Hepatocyte (in vitro differentiated cells): Measurements from ENCODE around the gene PTH1R. TPM values are rescaled to one million over a fixed set of nuclear protein-coding genes. Genes with fewer than 3 reads are reported as not detected.

Experiments used
- DNase-seq: peaks from one replicate; pipeline ENCODE4 v3.0.0-alpha.2; 2016; ENCODE audit warnings: low spot score
- H2AFZ ChIP-seq: fragments of 200-600 bp; sonication (generic); 2 replicates; pipeline ENCODE4 v1.6.0; 2016; ENCODE audit warnings: antibody characterized with exemption, mild to moderate bottlenecking
- H3K27ac ChIP-seq: fragments of 200-600 bp; sonication (generic); 2 replicates; pipeline ENCODE4 v1.5.1; 2016; ENCODE audit warnings: mild to moderate bottlenecking
- H3K27me3 ChIP-seq: fragments of 200-600 bp; sonication (generic); 2 replicates; pipeline ENCODE4 v1.6.1; 2016
- H3K36me3 ChIP-seq: fragments of 200-600 bp; sonication (generic); replicated peaks from 2 replicates; pipeline ENCODE4 v1.5.1; 2016; ENCODE audit warnings: low read depth; ENCODE audit not compliant: insufficient read depth
- H3K4me1 ChIP-seq: fragments of 200-600 bp; sonication (generic); 2 replicates; pipeline ENCODE4 v1.5.1; 2016; ENCODE audit warnings: mild to moderate bottlenecking, moderate library complexity; ENCODE audit not compliant: insufficient read depth
- H3K4me2 ChIP-seq: fragments of 200-600 bp; sonication (generic); 2 replicates; pipeline ENCODE4 v1.6.0; 2016
- H3K4me3 ChIP-seq: fragments of 200-600 bp; sonication (generic); 2 replicates; pipeline ENCODE4 v1.5.1; 2016; ENCODE audit warnings: mild to moderate bottlenecking
- H3K79me2 ChIP-seq: fragments of 200-600 bp; sonication (generic); 2 replicates; pipeline ENCODE4 v1.6.0; 2017; ENCODE audit warnings: mild to moderate bottlenecking
- H3K9me2 ChIP-seq: fragments of 200-600 bp; sonication (generic); replicated peaks from 2 replicates; pipeline ENCODE4 v1.6.0; 2017; ENCODE audit warnings: mild to moderate bottlenecking; ENCODE audit not compliant: insufficient read depth
- H3K9me3 ChIP-seq: fragments of 200-600 bp; sonication (generic); 2 replicates; pipeline ENCODE4 v1.5.1; 2016; ENCODE audit warnings: low read depth, mild to moderate bottlenecking
- H4K20me1 ChIP-seq: fragments of 200-600 bp; sonication (generic); 2 replicates; pipeline ENCODE4 v1.6.0; 2016; ENCODE audit warnings: mild to moderate bottlenecking; ENCODE audit not compliant: insufficient read depth, poor library complexity, severe bottlenecking
- CTCF ChIP-seq: fragments of 200-600 bp; sonication (generic); IDR thresholded peaks from 2 replicates; pipeline ENCODE4 v1.5.1; 2016; ENCODE audit warnings: antibody characterized with exemption, mild to moderate bottlenecking; ENCODE audit not compliant: poor library complexity
- EZH2 ChIP-seq: fragments of 200-600 bp; sonication (generic); IDR thresholded peaks from 2 replicates; pipeline ENCODE4 v1.6.1; 2016; ENCODE audit warnings: antibody characterized with exemption, mild to moderate bottlenecking, borderline replicate concordance
- EZH2phosphoT487 ChIP-seq: fragments of 200-600 bp; sonication (generic); IDR thresholded peaks from one replicate; pipeline ENCODE4 v1.6.1; 2018; ENCODE audit warnings: antibody characterized with exemption, mild to moderate bottlenecking, low read depth, moderate library complexity; ENCODE audit not compliant: unreplicated experiment, severe bottlenecking
- WGBS: methylation state at CpG from one replicate; pipeline ENCODE4 v1.1.6; 2016; ENCODE audit warnings: low lambda C conversion rate; ENCODE audit errors: missing lambda C conversion rate; 5-methylcytosine and 5-hydroxymethylcytosine counted together
- polyA plus RNA-seq: library from polyadenylated mRNA; unstranded; fragments of >200 nt; fragmentation: Nextera tagmentation; extraction: Ambion mirVana; gene quantifications from 2 replicates; pipeline ENCODE4 v1.2.1, GENCODE V29; 2016
- total RNA-seq: library from RNA; depleted of rRNA; stranded (reverse); fragments of >200 nt; gene quantifications from 2 replicates; pipeline ENCODE4 v1.2.3, GENCODE V29; 2014

PTH1R gene
- total and polyA plus RNA-seq, 2 experiments from 2014 or later: 14.5 to 31.0 TPM

- H3K4me1 ChIP-seq: peaks cover 45% of the 10 kb centered on the region
- no peak overlapping the region for H2AFZ ChIP-seq
- 53% methylated on average over 11 of the region's 12 CpGs for WGBS
- H3K9me3 ChIP-seq: no peaks in the 10 kb centered on the region
- H3K4me2 ChIP-seq: no peak overlapping the region
- H4K20me1 ChIP-seq: no peaks in the 10 kb centered on the region
- peak; percentile 46 for DNase-seq
- no peaks in the 10 kb centered on the region for H3K27me3 ChIP-seq
- H3K36me3 ChIP-seq: no peaks in the 10 kb centered on the region
- H3K79me2 ChIP-seq: no peaks in the 10 kb centered on the region
- TF ChIP-seq EZH2phosphoT487: no peak
- no peak for TF ChIP-seq EZH2
- peak; percentile 43 for TF ChIP-seq CTCF
- H3K9me2 ChIP-seq: no peaks in the 10 kb centered on the region
- H3K4me3 ChIP-seq: no peak overlapping the region
- peak overlapping the region; percentile 76 for H3K27ac ChIP-seq
Observed at GRCh38 chr3:46848271-46849044, 29.1 kb upstream of the PTH1R start.

GRCh38 chr3:46849045-46849631 lies 28.4 kb upstream of the PTH1R start:
- DNase-seq: peak; percentile 62
- Histone ChIP-seq H3K4me2 (peak overlapping the region; percentile 62), H3K79me2 (no peaks in the 10 kb centered on the region), H3K36me3 (no peaks in the 10 kb centered on the region), H3K4me1 (peaks cover 45% of the 10 kb centered on the region), H2AFZ (no peak overlapping the region), H3K4me3 (no peak overlapping the region), H3K9me2 (no peaks in the 10 kb centered on the region), H3K27ac (peak overlapping the region; percentile 78), H4K20me1 (no peaks in the 10 kb centered on the region), H3K9me3 (no peaks in the 10 kb centered on the region), H3K27me3 (no peaks in the 10 kb centered on the region)
- WGBS: 36% methylated on average over 5 of the region's 7 CpGs
- TF ChIP-seq CTCF (no peak), EZH2 (no peak), EZH2phosphoT487 (no peak)

- no peaks in the 10 kb centered on the region for H3K36me3 ChIP-seq
- H3K4me1 ChIP-seq: peaks cover 43% of the 10 kb centered on the region
- H3K27me3 ChIP-seq: no peaks in the 10 kb centered on the region
- H3K9me3 ChIP-seq: no peaks in the 10 kb centered on the region
- no peaks in the 10 kb centered on the region for H3K9me2 ChIP-seq
- H3K4me2 ChIP-seq: peak overlapping the region; percentile 62
- no peak overlapping the region for H3K4me3 ChIP-seq
- H2AFZ ChIP-seq: no peak overlapping the region
- H4K20me1 ChIP-seq: no peaks in the 10 kb centered on the region
- TF ChIP-seq EZH2phosphoT487: no peak
- no peak for TF ChIP-seq EZH2
- TF ChIP-seq CTCF: no peak
- 83% methylated on average over 6 of the region's 7 CpGs for WGBS
- no peaks in the 10 kb centered on the region for H3K79me2 ChIP-seq
- DNase-seq: no peak
- H3K27ac ChIP-seq: peak overlapping the region; percentile 78
Observed at GRCh38 chr3:46849686-46850467, 27.6 kb upstream of the PTH1R start.
